ENCODE data around the gene CASS4. TPM values are rescaled to one million over a fixed set of nuclear protein-coding genes. Genes with fewer than 3 reads are reported as not detected.

CASS4 gene
- total RNA-seq, 1 donor from 2014 or later, result 0.26 TPM

DNA sequence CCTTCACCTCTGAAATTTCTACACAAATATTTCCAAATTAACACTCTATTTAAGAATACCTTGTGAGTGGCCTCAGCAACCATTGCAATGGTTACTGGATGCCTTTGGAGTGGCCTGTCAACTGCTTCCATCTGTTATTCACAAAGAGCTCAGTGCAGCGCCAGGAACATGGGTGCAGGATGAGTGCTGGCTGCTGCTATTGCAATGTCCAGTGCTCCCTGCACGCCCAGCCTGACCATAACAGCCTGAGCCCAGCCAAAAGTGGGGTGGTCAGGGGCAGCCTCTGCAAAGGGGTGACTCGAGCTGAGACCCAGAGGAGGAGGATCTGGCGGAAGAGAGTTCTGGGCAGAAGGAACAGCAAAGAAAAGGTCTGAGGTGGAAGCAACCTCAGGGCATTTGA lies 18.4 kb downstream of the CASS4 start:
- H3K9me3 Mint-ChIP-seq (ENCODE audit: low read depth), result no peaks in the 10 kb centered on the region
- H3K27me3 Mint-ChIP-seq, result peaks cover 10% of the 10 kb centered on the region
- TF ChIP-seq CTCF (IDR thresholded peaks at IDR 0.05; ENCODE audit: unreplicated experiment), result no peak
- H3K4me1 Mint-ChIP-seq (ENCODE audit: low read depth), result peaks cover 2% of the 10 kb centered on the region
- H3K4me3 Mint-ChIP-seq (ENCODE audit: low read depth), result no peak overlapping the region
- H3K36me3 Mint-ChIP-seq (ENCODE audit: insufficient read depth), result no peaks in the 10 kb centered on the region
- no peak for DNase-seq (ENCODE audit: low spot score, unreplicated experiment)
- no peak overlapping the region for H3K27ac Mint-ChIP-seq

GRCh38 chr20:56430957-56431356 lies 18.9 kb downstream of the CASS4 start:
- no peak overlapping the region for H3K27ac Mint-ChIP-seq
- H3K4me1 Mint-ChIP-seq (ENCODE audit: low read depth), result peaks cover 2% of the 10 kb centered on the region
- no peak overlapping the region for H3K4me3 Mint-ChIP-seq (ENCODE audit: low read depth)
- peaks cover 10% of the 10 kb centered on the region for H3K27me3 Mint-ChIP-seq
- DNase-seq (ENCODE audit: low spot score, unreplicated experiment), result no peak
- H3K36me3 Mint-ChIP-seq (ENCODE audit: insufficient read depth), result no peaks in the 10 kb centered on the region
- TF ChIP-seq CTCF (IDR thresholded peaks at IDR 0.05; ENCODE audit: unreplicated experiment), result no peak
- H3K9me3 Mint-ChIP-seq (ENCODE audit: low read depth), result no peaks in the 10 kb centered on the region

GRCh38 chr20:56431471-56431870 lies 19.4 kb downstream of the CASS4 start:
- Mint-ChIP-seq H3K27me3 (peaks cover 10% of the 10 kb centered on the region), H3K4me3 (ENCODE audit: low read depth) (no peak overlapping the region), H3K4me1 (ENCODE audit: low read depth) (peaks cover 2% of the 10 kb centered on the region), H3K27ac (no peak overlapping the region), H3K9me3 (ENCODE audit: low read depth) (no peaks in the 10 kb centered on the region), H3K36me3 (ENCODE audit: insufficient read depth) (no peaks in the 10 kb centered on the region)
- no peak for DNase-seq (ENCODE audit: low spot score, unreplicated experiment)
- no peak for TF ChIP-seq CTCF (IDR thresholded peaks at IDR 0.05; ENCODE audit: unreplicated experiment)

DNA sequence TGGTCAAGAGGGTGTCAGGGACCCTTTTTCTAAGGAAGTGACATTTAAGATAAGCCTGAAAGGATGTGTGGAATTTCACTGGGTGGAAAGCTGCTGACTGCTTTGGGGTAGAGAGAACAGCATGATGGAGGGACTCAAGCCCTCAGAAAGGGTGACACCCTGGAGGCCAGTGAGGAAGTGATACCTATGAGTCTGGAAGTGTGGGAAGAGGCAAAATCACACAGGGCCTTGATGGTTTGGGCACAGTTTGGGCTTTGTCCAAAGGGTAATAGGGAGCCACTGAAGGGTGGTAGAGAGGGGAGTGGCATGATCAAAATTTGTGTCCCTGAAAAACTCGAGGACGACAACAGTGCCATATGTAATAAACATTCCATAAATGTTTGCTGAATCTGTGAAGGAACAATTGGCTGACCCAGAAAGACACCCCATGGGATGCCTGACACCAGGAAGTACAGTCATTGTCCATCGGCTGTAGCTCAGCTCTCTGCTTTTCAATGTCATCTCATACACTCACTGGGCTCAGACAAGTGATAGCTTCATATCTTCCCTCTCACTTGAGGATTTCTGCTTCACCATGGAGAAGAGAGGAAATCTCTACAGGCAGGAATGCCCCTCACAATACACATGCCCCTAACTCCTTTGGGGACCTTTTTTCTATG lies 21.3 kb downstream of the CASS4 start:
- Mint-ChIP-seq H3K9me3 (ENCODE audit: low read depth) (no peaks in the 10 kb centered on the region), H3K4me1 (ENCODE audit: low read depth) (peaks cover 2% of the 10 kb centered on the region), H3K4me3 (ENCODE audit: low read depth) (no peak overlapping the region), H3K27ac (no peak overlapping the region), H3K27me3 (peaks cover 10% of the 10 kb centered on the region), H3K36me3 (ENCODE audit: insufficient read depth) (no peaks in the 10 kb centered on the region)
- no peak for DNase-seq (ENCODE audit: low spot score, unreplicated experiment)
- no peak for TF ChIP-seq CTCF (IDR thresholded peaks at IDR 0.05; ENCODE audit: unreplicated experiment)

DNA sequence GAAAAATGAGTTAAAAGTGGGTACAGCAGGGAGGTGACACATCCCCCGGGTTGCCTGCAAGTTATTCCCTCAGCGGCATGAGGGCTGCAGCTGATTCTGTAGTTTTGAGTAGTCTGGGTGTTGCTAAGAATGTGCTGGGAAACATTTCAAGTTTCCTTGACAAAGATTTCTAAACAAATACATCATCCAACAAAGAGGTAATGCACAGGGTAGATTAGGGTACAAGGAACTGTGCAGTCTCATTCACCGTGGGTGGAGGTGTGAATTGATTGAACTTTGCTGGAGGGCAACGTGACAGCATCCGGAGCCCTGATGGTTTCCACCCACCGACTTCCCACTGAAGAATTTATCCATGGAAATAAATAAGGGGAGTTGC lies 21.8 kb downstream of the CASS4 start:
- Mint-ChIP-seq H3K27ac (no peak overlapping the region), H3K4me3 (ENCODE audit: low read depth) (no peak overlapping the region), H3K27me3 (peaks cover 10% of the 10 kb centered on the region)

More for the DNA sequence above, 21.8 kb downstream of the CASS4 start:
- Mint-ChIP-seq H3K9me3 (ENCODE audit: low read depth) (no peaks in the 10 kb centered on the region), H3K36me3 (ENCODE audit: insufficient read depth) (no peaks in the 10 kb centered on the region), H3K4me1 (ENCODE audit: low read depth) (peaks cover 2% of the 10 kb centered on the region)
- no peak for TF ChIP-seq CTCF (IDR thresholded peaks at IDR 0.05; ENCODE audit: unreplicated experiment)
- no peak for DNase-seq (ENCODE audit: low spot score, unreplicated experiment)

All from progenitor cell of endocrine pancreas (in vitro differentiated cells).